ENCODE results near the gene PLCB4.
A peak's percentile ranks its signal among the peaks of the same experiment; 100 is the strongest.

Gene PLCB4

DNA sequence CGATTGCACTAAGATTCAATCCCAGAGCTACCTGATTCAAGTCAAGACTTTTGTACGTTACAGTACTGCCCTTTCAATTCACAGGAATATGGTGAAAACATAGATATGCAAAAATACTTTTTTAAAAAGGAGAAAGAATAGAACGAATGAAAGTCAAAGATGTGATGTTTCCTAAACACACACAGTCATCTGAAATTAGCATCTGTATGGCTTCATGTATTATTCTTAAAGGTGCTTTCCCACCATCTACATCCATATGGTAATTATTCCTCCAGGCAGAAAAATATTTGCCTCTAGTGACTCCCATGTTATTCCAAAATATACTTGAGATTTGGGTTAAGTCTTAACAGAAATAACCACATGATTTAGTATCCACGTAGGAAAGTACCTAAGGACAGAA, 330.0 kb downstream of the PLCB4 start:
- peak in 1 of 2 experiments; percentile 75 for DNase-seq (ENCODE audit: low spot score in 2 of 2)
- no peak overlapping the region for H3K4me3 ChIP-seq
- H3K36me3 ChIP-seq (replicated peaks) = no peaks in the 10 kb centered on the region
- H3K27me3 ChIP-seq (ENCODE audit: low read depth) = no peaks in the 10 kb centered on the region
- H3K9me3 ChIP-seq = no peaks in the 10 kb centered on the region
- in situ Hi-C loops (cut with MboI; ENCODE audit: low sequenced_read_pairs) = no loop called here
- peaks cover 12% of the 10 kb centered on the region for H3K4me1 ChIP-seq

GRCh38 chr20:9399322-9399721, 330.4 kb downstream of the PLCB4 start:
- no peaks in the 10 kb centered on the region for H3K36me3 ChIP-seq (replicated peaks)
- H3K4me3 ChIP-seq = no peak overlapping the region
- no peaks in the 10 kb centered on the region for H3K9me3 ChIP-seq
- peaks cover 12% of the 10 kb centered on the region for H3K4me1 ChIP-seq
- in situ Hi-C loops (cut with MboI; ENCODE audit: low sequenced_read_pairs) = no loop called here
- DNase-seq (ENCODE audit: low spot score in 2 of 2) = peak in 1 of 2 experiments; percentile 14
- H3K27me3 ChIP-seq (ENCODE audit: low read depth) = no peaks in the 10 kb centered on the region

DNA sequence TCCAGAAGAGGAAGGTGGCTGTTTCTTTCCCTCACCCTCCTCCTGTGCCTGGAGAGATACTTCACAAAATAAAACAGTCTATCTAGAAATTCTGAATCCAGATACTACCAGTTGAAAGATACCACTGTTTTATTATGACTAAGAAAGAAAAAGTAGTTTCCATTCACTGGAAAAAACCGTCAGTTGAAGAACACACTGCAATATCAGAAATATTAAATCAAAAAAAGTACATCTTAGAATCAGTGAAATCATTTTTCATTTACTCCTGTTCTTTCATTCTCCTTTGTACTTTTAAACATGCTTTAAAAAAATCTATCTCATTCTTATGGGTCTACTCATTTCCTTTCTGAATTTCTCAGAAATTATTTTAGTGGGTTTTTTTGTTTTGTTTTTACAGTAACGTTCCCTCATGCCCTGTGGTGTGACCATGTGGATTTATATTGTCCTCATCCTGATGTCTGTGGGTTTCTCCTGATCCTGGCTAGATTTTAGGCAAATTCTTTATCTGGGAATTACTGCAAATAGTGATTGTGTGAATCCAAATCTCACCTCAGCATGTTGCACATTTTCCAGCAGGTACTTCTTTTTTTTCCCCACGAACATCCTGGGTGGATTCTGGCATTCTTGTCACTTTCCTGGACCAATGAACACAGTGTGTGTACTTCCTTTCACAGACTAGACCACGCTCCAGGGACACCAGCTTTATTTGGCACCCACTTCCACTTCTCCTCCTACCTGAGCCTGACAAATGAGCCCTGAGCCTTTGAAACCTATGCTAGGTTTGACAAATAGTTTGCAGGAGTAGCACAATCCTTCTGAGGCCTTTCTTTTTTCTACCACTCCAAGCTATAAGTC, 331.5 kb downstream of the PLCB4 start:
- in situ Hi-C loops (cut with MboI; ENCODE audit: low sequenced_read_pairs) = loop anchor here (25.0 kb wide), 1 partner anchor 512 kb away; no protein-coding TSS in a partner anchor
- Histone ChIP-seq H3K36me3 (replicated peaks) (no peaks in the 10 kb centered on the region), H3K27me3 (ENCODE audit: low read depth) (no peaks in the 10 kb centered on the region), H3K9me3 (no peaks in the 10 kb centered on the region), H3K4me3 (no peak overlapping the region), H3K4me1 (peaks cover 12% of the 10 kb centered on the region)
- DNase-seq (ENCODE audit: low spot score in 2 of 2) = no peak

- Histone ChIP-seq H3K36me3 (replicated peaks) (no peaks in the 10 kb centered on the region), H3K4me1 (peaks cover 12% of the 10 kb centered on the region), H3K9me3 (no peaks in the 10 kb centered on the region), H3K27me3 (ENCODE audit: low read depth) (no peaks in the 10 kb centered on the region), H3K4me3 (no peak overlapping the region)
- in situ Hi-C loops (cut with MboI; ENCODE audit: low sequenced_read_pairs) = loop anchor here (25.0 kb wide), 1 partner anchor 511 kb away; no protein-coding TSS in a partner anchor
- DNase-seq (ENCODE audit: low spot score in 2 of 2) = no peak
Observed at GRCh38 chr20:9401371-9401770, 332.5 kb downstream of the PLCB4 start.

GRCh38 chr20:9402141-9402540, 333.3 kb downstream of the PLCB4 start:
- in situ Hi-C loops (cut with MboI; ENCODE audit: low sequenced_read_pairs) = loop anchor here (25.0 kb wide), 1 partner anchor 510 kb away; no protein-coding TSS in a partner anchor
- Histone ChIP-seq H3K4me3 (no peak overlapping the region), H3K9me3 (no peaks in the 10 kb centered on the region)

GRCh38 chr20:9402546-9402945, 333.7 kb downstream of the PLCB4 start:
- H3K4me1 ChIP-seq = peaks cover 12% of the 10 kb centered on the region
- no peak for DNase-seq (ENCODE audit: low spot score in 2 of 2)
- H3K27me3 ChIP-seq (ENCODE audit: low read depth) = no peaks in the 10 kb centered on the region
- no peak overlapping the region for H3K4me3 ChIP-seq
- H3K36me3 ChIP-seq (replicated peaks) = no peaks in the 10 kb centered on the region
- in situ Hi-C loops (cut with MboI; ENCODE audit: low sequenced_read_pairs) = loop anchor here (25.0 kb wide), 1 partner anchor 510 kb away; no protein-coding TSS in a partner anchor
- H3K9me3 ChIP-seq = no peaks in the 10 kb centered on the region

More at GRCh38 chr20:9402141-9402540, 333.3 kb downstream of the PLCB4 start:
- H3K36me3 ChIP-seq (replicated peaks) = no peaks in the 10 kb centered on the region
- DNase-seq (ENCODE audit: low spot score in 2 of 2) = no peak
- no peaks in the 10 kb centered on the region for H3K27me3 ChIP-seq (ENCODE audit: low read depth)
- H3K4me1 ChIP-seq = peaks cover 12% of the 10 kb centered on the region

- DNase-seq (ENCODE audit: low spot score in 2 of 2) = no peak
- Histone ChIP-seq H3K4me3 (no peak overlapping the region), H3K9me3 (no peaks in the 10 kb centered on the region), H3K36me3 (replicated peaks) (no peaks in the 10 kb centered on the region), H3K4me1 (peaks cover 10% of the 10 kb centered on the region), H3K27me3 (ENCODE audit: low read depth) (no peaks in the 10 kb centered on the region)
- in situ Hi-C loops (cut with MboI; ENCODE audit: low sequenced_read_pairs) = loop anchor here (25.0 kb wide), 1 partner anchor 509 kb away; no protein-coding TSS in a partner anchor
Observed at GRCh38 chr20:9403448-9403847, 334.6 kb downstream of the PLCB4 start.

GRCh38 chr20:9407805-9408421, 339.0 kb downstream of the PLCB4 start:
- in situ Hi-C loops (cut with MboI; ENCODE audit: low sequenced_read_pairs) = loop anchor here (25.0 kb wide), 1 partner anchor 504 kb away; no protein-coding TSS in a partner anchor
- peak; percentile 26 to 79 for DNase-seq (ENCODE audit: low spot score in 2 of 2)
- Histone ChIP-seq H3K4me3 (no peak overlapping the region), H3K4me1 (no peaks in the 10 kb centered on the region; the same call in 1 of the 2 replicates), H3K27me3 (ENCODE audit: low read depth) (no peaks in the 10 kb centered on the region), H3K36me3 (replicated peaks) (no peaks in the 10 kb centered on the region), H3K9me3 (no peaks in the 10 kb centered on the region)

DNA sequence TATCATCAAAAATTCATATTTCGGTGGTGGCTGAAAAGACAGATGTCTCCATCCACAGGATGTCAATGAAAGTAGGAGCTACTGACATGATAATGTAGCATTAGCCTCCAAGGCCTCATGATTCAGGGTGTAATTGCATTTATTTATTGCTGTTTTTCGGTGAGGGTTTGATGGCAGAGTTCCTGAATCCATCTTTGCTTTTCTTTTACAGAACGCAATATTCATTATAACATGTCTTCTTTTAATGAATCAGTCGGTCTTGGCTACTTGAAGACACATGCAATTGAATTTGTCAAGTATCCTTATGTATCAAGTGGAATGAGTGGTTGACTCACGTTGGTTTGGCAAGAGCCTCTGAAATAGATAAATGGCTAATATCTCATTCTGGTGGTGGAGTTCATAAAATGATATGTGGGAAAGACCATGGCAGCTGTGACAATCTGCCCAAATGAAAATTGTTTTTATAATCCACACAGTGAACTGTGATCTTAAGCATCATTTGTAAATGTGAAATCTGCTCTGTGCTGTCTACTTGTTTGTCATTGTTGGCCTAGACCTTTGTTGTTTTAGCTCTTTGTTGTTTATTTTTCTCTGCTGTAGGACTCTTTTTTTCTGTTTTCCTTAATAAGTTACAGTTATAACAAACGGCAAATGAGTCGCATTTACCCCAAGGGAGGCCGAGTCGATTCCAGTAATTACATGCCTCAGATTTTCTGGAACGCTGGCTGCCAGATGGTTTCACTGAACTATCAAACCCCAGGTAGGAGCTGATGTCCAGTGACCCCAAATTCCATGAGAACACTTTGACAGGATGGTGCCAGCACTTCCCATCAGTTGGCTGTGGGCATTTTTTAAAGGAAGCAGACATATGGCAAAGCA, 339.8 kb downstream of the PLCB4 start:
- DNase-seq (ENCODE audit: low spot score in 2 of 2) = no peak
- in situ Hi-C loops (cut with MboI; ENCODE audit: low sequenced_read_pairs) = loop anchor here (25.0 kb wide), 1 partner anchor 504 kb away; no protein-coding TSS in a partner anchor
- Histone ChIP-seq H3K27me3 (ENCODE audit: low read depth) (no peaks in the 10 kb centered on the region), H3K4me1 (no peaks in the 10 kb centered on the region; the same call in 1 of the 2 replicates), H3K4me3 (no peak overlapping the region), H3K9me3 (no peaks in the 10 kb centered on the region), H3K36me3 (replicated peaks) (no peaks in the 10 kb centered on the region)

DNA sequence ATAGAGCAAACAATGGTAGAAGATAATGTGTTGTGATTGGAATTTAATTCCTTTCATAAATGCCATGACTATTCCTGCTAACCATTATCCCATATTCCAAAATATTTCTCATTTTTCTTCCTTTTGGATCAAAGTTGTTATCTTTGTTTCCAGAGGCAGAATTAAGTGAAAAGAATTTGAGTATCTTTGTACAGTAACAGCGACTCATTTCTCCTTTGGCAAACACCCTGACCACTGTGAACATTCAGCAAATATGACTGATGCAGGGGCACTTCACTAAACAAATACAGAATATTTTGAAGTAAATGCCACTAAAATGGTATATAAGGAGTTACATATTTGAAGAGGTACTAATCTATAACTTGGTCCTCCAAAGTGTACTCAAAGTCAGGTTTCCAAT, 340.5 kb downstream of the PLCB4 start:
- H3K4me3 ChIP-seq = no peak overlapping the region
- no peaks in the 10 kb centered on the region; the same call in 1 of the 2 replicates for H3K4me1 ChIP-seq
- no peak for DNase-seq (ENCODE audit: low spot score in 2 of 2)
- H3K27me3 ChIP-seq (ENCODE audit: low read depth) = no peaks in the 10 kb centered on the region
- H3K9me3 ChIP-seq = no peaks in the 10 kb centered on the region
- in situ Hi-C loops (cut with MboI; ENCODE audit: low sequenced_read_pairs) = loop anchor here (25.0 kb wide), 1 partner anchor 503 kb away; no protein-coding TSS in a partner anchor
- no peaks in the 10 kb centered on the region for H3K36me3 ChIP-seq (replicated peaks)

DNA sequence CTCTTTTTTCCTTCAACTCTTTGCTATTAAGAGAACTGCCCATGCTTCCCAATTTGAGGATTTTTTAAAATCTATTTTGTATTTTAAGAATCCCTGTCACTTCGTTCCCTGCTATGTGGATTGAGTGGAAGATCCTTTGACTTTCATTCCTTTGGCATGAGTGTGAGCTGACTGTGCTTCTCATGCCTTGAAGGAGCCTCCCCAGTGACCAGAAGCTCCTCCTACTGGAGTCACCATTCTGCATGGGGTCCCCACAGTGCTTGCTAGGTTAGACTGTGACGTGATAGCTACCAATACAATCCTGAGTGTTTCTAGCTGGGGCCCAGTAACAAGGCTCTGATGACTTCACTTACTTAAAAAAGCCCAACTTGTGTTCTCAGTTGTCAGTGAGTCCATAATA, 341.1 kb downstream of the PLCB4 start:
- Histone ChIP-seq H3K36me3 (replicated peaks) (no peaks in the 10 kb centered on the region), H3K4me3 (no peak overlapping the region), H3K9me3 (no peaks in the 10 kb centered on the region), H3K27me3 (ENCODE audit: low read depth) (no peaks in the 10 kb centered on the region), H3K4me1 (no peaks in the 10 kb centered on the region; the same call in 1 of the 2 replicates)
- DNase-seq (ENCODE audit: low spot score in 2 of 2) = no peak
- in situ Hi-C loops (cut with MboI; ENCODE audit: low sequenced_read_pairs) = loop anchor here (5.0 to 25.0 kb wide), 2 partner anchors 197 to 502 kb away; no protein-coding TSS in a partner anchor

DNA sequence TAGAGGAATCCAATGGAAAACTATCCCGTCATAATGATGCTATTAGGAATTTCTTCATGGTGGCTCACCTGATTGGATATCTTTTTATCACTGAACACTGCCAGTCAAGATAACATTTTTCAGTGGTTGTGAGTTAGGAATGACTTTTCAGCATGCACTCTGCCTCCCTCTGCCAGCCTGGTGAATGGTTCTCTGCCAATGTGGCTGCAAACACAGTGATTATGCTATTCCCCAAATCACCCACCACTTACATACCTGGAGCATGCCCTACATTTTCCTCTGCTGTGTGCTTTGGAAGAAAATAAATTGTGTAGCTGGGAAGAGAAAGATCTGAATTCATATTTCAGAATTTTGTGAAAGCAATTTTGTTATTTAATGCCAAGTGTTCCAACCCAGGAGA, 342.9 kb downstream of the PLCB4 start:
- no peak overlapping the region for H3K4me3 ChIP-seq
- H3K4me1 ChIP-seq = no peaks in the 10 kb centered on the region; the same call in 1 of the 2 replicates
- no peak for DNase-seq (ENCODE audit: low spot score in 2 of 2)
- H3K9me3 ChIP-seq = no peaks in the 10 kb centered on the region
- H3K27me3 ChIP-seq (ENCODE audit: low read depth) = no peaks in the 10 kb centered on the region
- in situ Hi-C loops (cut with MboI; ENCODE audit: low sequenced_read_pairs) = loop anchor here (5.0 to 25.0 kb wide), 2 partner anchors 195 to 500 kb away; no protein-coding TSS in a partner anchor
- no peaks in the 10 kb centered on the region for H3K36me3 ChIP-seq (replicated peaks)

GRCh38 chr20:9412309-9412708, 343.4 kb downstream of the PLCB4 start:
- Histone ChIP-seq H3K4me1 (no peaks in the 10 kb centered on the region; the same call in 1 of the 2 replicates), H3K9me3 (no peaks in the 10 kb centered on the region), H3K4me3 (no peak overlapping the region), H3K27me3 (ENCODE audit: low read depth) (no peaks in the 10 kb centered on the region), H3K36me3 (replicated peaks) (no peaks in the 10 kb centered on the region)
- no peak for DNase-seq (ENCODE audit: low spot score in 2 of 2)
- in situ Hi-C loops (cut with MboI; ENCODE audit: low sequenced_read_pairs) = loop anchor here (5.0 to 25.0 kb wide), 2 partner anchors 195 to 500 kb away; no protein-coding TSS in a partner anchor
